Left hindlimb (tissue), 1 donor: ENCODE data around the gene MUC2.

Experiments
- DNase-seq: peaks from one replicate; pipeline ENCODE4 v3.0.0-alpha.2; 2018

Gene MUC2

DNA sequence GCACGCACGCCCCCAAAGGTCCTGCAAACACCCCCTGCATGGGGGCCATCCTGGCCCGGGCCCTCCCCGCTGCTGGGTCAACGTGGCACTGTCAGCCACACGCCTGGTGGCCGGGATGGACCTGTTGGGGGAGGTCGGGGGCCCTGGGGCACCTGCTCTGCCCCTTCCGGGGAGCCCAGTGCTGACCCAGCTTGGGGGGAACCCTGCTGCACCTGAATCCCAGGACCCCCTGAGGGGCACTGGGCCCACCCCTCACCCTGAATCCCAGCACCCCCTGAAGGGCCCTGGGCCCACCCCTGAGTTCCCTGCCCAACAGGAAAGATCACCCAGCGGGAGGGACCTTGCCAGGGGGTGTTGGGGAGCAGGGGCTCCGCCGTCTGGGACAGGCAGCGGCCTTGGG lies 37.7 kb upstream of the MUC2 start:
- DNase-seq = no peak

DNA sequence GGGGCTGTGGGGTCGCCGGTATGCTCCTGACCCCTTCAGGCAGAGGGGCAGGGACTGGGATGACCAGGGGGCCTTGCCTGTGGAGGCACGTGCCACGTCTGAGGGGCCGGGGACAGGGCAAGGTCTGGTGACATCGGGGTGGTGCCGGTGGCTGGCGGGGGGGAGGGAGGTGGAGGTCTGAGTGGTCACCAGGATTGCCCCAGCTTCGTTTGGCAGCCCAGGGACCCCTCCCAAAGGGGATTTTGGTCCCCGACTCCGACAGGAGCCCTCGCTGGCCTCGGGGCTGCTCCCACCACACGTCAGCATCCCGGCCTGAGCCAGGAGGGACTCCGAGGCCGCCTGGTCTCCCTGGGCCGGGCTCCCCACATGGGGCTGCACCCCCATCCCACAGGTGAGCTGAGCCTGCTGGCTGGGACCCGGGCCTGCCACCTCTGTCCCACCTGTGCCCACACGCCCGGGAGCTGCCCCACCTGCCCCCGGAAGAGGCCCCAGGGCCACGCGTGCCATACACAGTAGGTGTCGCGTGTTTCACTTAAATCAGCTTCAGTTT lies 37.1 kb upstream of the MUC2 start:
- no peak for DNase-seq

DNA sequence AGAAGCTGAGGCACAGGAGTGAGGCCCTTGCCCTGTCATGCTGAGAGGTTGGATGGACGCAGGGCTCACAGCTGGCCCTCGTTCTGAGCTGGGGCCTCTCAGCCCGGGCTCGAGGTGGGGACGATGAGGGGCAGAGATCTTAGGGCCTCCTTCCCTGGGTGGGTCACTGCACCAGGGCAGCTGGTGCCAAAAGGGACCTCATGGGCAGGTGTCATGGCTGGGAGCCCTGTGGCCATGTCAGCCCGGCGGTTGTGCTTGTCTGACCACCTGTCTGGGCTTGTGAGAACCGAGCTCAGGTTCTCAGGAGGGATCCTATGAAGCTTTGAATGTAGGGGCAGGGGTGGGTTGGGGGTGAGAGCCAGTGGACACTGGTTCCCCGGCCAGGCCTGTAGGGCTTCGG lies 36.3 kb upstream of the MUC2 start:
- no peak for DNase-seq

DNA sequence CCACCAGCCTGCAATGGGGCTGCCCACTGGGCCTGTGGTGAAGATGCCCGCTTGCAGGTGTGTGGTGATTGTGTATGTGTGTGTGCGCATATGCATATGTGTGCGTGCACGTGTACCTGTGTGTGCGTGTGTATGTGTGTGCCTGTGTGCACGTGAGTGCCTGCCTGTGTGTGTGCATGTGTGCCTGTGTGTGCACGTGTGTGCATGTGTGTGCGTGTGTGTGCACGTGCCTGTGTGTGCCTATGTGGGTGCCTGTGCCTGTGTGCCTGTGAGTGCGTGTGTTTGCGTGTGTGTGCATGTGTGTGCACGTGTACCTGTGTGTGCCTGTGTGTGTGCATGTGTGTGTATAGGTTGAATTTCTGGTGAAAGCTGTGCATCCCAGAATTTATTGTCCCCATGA lies 35.8 kb upstream of the MUC2 start:
- no peak for DNase-seq

DNA sequence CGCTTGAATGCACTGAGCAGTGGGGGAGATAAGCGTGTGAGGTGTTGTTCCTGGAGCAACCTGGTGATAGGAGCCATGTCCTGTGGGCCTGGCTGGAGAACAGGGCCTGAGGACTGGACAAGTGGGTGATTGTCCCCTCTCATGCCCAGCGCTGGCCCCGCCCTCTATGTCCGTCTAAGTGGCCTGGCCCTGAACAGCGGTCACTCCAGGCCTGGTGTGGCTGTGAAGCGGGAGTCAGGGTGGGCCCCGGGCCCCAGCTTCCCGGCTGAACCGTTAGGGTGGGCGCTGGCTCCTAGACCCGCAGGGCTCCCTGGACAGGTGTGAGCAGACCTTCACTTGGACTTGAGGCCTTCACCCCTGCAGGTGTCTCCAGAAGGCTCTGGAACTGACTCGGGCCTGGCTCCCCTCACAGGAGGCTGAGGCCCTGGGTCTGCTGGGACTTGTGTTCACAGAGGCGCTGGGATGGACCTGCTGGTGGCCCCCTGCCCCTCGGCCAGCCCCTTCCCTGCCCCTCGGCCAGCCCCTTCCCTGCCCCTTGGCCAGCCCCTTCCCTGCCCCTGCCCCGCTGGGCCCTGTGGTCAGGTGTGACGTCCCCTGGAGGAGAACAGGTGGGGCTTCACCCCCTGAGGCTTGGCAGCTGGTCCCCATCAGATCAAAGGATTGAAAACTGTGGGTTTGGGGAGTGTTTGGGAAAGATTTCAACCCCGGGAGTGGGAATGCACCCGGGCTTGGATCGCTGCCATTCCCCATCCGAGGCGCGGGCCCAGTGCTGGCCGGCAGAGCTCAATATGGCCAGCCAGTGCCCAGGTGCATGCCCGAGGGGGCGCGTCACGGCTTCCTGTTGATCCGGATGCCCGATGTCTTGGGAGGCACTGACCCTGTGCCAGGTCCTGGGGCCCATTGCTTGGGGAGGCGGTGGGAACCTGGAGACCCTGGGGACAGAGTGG lies 34.9 kb upstream of the MUC2 start:
- no peak for DNase-seq

DNA sequence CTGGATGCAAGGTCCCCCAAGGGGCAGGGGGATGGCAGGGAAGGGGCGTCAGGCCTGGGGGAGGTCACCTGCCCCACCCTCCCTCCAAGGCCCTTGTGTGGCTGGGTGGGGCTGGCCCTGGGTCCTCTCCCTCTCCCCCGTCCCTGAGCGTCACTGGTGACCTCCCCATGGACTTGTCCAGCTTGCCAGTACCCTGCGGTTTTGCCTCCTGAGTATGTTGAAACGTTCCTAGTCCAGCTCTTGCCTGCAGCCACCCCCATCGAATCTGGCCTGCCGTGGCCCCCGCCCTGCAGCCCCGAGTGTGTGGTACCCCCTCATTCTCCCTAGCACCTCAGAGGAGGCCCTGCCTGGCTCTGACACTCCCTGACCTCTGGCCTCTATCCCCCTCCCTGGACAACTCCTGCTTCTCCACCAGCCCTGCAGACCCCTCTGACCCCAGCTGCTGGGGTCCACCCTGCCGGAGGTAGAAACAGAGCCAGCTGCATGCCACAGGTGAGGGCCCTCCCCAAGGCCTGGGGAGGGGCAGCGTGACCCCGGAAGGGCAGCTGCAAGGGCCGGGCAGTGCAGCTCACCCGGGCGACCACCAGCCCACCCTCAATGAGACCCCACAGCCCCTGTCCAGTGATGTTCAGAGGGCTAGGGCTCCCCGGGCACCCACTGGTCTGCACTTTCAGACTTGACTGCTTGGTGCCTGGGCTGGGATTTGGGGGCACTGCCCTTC lies 34.1 kb upstream of the MUC2 start:
- peak; percentile 32 for DNase-seq

DNA sequence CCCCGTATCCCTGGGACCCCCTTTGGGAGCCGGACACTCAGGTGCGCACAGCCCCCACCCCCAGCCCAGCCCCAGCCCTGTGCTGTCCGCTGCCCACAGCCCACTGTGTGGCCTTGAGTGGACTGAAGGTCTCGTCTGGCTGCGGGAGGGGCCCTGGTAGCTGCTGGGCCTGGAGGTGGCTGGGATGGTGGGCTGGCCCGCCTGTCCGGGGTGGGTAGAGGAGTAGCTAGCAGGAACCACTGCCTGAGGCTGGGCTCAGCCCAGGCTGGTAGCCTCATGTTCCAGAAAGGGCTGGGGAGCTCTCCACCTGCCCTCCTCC lies 33.6 kb upstream of the MUC2 start:
- peak; percentile 30 for DNase-seq

DNA sequence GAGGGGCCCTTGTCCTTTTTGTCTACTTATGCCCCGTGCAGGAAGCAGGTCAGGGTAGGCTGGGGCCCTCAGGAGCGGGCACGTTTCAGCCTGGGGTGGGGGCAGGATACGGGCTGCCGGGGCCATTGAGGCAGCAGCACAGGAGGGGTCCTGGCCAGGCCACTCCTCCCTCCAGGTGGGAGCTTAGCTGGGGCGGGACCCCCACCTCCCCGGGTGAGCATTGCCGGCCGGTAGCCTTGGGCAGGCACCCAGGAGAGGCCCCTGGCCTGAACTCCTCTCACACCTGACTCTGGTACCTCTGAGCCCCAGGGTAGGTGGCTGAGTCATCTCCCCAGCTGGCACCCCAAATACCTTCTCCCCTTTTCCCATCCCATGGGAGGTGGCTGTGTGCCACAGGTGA lies 33.2 kb upstream of the MUC2 start:
- peak; percentile 26 for DNase-seq

DNA sequence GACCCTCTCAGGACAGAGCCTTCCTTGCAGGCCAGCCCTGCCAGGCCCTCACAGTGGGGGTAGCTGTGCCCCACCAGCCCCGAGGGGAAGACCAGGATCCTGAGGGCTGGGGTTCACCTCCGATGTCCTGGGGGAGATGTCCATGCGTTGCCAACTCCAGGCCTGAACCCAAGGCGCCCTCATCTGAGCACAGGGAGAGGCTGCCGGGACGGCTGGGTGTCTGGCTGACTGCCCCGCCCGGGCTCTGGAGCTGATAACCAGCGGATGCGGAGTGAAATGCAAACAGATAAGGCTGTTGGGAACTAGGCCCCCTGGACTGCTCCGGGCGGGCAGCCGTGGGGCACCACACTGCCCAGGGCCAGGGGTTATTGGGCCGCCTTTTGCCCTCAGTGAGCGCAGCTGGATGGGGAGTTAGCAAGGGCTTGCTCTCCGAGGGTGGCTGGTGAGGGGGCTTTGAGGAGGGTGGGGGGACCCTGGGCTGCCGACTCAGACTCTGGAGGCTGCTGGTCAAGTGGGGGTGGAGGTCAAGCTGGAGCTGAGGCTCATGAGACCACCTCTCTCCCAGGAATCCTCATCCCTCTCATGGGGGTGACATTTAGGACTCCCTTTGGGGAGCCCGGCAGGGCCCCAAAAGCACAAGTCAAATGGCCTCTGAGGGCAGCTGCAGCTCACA lies 32.6 kb upstream of the MUC2 start:
- DNase-seq = peak; percentile 30

DNA sequence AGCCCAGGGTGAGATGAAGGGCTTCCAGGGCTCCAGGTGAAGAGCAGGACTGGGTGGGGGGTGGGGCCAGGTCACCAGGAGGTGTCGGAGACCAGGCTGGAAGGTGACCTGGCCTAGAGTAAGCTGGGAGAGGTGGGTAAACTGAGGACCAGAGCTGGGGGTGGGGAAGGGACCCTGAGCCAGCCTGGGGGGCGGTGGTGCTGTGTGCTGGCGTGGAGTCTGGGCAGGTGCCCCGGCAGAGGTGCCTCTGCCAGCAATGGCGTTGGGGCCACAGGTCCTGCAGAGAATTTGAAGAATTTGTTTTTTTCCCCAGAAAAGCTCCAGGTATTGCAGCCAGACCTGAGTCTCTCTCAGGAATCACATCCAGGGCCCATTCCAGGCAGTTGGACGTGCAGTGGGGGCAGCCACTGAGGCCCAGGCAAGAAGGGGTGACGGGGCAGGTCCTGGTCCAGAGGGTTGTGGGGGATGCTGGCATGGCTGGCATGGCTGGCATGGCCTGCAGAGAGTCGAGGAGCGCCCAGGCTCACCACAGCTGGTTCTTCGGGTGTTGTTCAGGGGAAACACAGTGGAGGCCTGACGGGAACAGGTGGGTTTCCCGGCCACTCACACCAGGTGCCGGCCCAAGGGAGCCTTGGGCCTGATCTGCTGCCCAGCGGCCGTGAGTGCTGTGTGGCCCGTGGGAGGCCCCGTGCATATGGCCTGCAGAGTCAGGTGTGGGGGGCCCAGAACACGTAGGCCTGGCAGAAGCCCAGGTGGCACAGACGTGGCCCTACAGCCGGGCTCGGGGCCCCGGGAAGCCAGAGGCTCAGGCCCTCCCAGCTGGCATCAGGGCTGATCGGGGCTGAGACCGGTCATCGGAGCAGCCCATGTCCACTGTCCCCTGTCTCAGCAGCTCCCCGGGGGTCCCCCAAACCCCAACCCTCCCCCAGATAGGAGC lies 31.8 kb upstream of the MUC2 start:
- DNase-seq = no peak

DNA sequence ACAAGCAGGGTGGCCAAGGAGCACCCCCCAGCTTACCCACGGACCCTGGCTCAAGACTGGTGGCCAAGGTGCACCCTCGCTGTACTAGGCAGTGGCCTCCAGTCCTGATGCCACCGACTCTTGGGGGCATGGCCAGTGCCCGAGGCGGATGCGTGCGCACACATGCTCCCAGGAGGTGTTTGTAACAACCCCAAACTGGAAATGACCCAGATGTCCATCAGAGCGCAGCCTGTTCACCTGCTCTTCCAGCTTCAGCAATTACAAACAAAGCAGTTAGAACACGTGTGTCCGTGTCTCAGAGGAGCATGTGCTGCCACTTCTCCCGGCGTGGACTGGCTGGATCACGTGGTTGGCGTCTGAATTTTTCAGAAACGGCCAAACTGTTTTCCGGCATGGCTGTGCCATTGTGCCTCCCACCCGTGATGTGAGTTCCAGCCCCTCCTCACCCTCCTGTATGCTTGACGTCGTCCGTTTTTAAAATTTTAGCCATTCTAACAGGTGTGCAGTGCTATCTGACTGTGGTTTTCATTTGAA lies 31.0 kb upstream of the MUC2 start:
- DNase-seq = no peak

DNA sequence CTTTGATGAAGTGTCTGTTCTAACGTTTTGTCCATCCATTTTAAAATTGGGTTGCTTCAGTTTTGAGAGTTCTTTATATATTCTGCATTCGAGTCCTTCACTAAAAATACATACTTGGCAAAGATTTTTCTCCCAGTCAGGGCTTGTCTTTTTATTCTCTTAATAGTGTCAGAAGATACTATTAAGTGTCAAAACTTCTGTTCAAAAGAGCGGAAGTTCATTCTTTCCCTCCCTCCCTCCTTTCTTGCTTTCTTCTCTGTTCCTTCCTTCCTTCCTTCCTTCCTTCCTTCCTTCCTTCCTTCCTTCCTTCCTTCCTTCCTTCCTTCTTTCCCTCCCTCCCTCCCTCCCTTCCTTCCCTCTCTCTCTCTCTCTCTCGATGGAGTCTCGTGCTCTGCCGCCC lies 30.5 kb upstream of the MUC2 start:
- no peak for DNase-seq

DNA sequence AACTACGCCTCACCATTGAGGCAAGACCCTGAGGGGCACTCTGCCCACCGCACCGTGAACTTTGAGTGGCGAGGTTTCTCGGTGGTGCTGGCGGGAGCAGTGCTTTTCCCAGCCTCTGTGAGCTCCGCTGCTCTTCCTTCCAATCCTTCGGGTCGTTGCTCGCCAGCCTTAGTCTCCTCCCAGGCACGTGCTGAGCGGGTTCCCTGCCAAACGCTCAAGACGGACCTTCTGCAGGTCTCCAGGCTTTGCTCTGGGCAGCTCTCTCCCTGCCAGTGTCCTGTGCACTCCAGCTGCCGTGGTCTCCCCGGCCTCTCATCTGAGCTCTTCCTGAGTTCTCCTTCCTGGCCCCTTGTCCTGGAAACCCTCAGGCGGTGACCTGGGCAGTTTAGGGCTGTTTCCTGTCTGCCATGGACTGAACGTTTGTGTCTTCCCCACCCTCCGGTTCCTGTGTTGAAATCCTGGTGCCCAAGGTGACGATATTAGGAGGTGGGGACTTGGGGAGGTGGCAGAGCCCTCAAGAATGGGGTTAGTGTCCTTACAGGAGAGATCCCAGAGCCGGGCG lies 27.0 kb upstream of the MUC2 start:
- DNase-seq = no peak

DNA sequence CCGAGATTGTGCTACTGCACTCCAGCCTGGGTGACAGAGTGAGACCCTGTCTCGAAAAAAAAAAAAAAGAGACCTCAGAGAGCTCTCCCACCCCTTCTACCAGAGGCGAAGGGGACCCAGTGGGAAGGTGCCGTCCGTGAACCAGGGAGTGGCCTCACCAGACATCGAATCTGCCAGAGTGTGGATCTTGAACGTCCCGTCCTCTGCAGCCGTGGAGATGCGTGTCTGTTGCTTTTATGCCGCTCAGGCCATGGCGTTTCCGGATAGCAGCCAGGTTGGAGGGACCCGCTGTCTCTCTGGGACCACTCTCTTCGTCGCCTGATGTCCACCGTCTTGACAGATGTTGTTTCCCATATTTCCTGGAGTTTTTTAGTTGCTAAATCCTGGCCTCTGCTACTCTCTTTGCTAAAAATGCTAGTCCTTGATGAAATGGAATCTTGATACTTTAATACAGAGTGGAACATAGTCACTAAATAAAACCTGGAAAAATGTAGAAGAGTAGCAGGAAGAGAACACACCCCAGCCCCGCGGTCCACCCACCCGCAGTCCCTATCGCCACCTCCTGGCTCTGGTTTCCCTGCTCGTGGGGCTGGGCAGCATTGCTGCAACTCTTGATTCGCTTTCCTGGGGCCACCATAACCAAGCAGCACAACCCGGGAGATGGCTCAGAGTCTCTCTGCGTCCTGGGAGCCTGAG lies 26.2 kb upstream of the MUC2 start:
- DNase-seq = no peak

DNA sequence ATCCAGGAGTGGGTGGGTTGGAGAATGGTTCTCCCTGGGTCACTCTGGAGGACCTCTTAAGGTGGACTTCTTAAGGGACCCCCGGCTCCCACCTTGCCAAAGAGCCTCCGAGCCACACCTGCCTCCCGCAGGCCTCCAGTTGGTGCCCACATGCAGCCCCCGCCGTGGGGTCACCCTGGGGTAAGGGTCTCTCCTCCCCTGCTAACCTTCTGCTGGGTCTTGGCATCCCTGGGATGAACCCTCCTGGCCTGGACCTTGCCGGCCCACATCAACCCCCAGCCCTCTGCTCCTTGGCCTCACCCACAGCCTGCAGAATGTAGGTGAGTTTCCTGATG lies 25.6 kb upstream of the MUC2 start:
- peak; percentile 26 for DNase-seq

DNA sequence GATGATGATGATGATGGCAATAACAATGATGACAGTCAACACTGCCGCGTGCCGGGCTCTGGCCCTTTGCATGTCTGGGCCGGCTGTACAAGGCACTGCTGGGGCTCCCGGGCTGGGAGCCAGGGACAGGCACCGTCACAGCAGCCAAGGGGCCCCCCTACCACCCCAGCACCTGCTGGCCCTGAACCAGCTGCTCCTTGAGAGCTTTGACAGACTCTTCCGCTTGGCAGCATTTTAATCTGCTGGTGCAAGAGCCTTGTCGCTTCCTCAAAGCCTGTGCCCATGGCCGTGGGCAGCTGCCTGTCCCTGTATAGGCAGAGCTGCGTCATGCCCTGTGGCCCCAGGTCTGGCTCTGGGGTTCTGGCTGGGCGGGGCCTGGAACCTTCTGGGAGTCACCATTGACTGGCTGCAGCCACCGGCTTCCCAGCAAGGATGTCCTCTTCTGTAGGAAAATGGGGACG lies 25.2 kb upstream of the MUC2 start:
- peak; percentile 26 for DNase-seq

DNA sequence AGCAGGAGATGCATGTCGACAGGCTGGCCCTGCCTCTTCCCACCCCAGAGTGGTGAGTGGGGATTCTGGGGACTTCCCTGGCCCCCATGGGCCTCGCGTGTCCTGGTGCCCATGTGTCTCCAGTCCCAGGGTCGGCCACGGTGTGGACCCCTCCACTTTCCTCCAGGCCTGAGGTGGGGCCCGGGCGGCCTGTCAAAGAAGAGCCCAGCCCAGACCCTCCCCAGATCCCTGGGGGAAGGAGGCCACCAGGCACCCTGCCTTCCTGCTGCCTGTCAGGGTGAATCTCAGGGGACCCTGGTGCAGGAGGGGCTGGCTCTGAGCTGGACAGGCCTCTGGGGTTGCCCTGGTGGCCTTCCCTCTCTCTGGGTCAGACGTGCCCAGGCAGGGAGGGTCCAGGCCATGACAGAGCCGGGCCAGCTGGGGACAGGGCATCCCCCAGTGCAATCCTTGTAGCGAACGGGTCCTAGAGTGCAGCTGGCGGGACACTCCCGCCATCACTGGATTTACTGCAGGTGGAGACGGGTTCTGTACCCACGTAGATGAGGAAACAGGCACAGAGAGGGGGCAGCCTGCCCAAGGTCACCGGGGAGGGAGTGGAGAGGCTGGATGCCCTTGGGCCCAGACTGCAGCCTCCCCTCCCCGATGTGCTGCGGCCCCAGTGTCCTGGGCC lies 24.6 kb upstream of the MUC2 start:
- DNase-seq = peak; percentile 29

DNA sequence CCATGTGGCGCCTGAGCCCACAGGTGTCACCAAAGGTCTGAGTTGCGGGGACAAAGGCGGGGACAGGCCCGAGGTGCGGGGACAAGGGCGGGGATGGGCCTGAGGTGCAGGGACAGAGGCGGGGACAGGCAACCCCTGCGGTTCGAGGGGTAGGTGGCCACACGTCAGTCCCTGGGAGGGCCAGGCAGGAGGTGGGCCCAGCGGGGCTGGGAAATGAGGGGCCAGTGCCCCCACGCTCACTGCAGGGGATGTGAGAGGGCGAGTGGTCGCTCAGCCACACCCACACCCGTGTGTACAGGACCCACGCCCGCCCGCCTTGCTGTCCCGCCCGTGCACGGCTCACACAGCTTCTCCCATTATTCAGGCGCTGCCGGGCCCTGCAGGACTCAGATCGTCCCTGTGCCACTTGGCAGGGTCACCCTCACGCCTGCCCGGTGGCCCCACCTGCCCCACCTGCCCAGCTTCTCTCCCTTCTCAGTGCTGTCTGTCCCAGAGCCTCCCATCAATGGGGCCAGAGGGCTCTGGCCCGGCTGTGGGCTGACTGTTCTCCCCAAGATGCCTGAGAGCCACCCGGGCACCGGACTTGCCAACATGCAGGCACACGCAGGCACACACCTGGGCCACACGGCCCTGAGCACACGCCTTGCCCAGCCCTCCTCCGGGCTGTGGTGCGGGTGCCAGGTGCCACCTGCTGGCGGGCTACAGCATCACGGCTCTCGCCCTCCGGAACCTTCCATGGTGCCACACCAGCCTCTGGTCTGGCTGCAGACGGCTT lies 23.9 kb upstream of the MUC2 start:
- peak; percentile 68 for DNase-seq

DNA sequence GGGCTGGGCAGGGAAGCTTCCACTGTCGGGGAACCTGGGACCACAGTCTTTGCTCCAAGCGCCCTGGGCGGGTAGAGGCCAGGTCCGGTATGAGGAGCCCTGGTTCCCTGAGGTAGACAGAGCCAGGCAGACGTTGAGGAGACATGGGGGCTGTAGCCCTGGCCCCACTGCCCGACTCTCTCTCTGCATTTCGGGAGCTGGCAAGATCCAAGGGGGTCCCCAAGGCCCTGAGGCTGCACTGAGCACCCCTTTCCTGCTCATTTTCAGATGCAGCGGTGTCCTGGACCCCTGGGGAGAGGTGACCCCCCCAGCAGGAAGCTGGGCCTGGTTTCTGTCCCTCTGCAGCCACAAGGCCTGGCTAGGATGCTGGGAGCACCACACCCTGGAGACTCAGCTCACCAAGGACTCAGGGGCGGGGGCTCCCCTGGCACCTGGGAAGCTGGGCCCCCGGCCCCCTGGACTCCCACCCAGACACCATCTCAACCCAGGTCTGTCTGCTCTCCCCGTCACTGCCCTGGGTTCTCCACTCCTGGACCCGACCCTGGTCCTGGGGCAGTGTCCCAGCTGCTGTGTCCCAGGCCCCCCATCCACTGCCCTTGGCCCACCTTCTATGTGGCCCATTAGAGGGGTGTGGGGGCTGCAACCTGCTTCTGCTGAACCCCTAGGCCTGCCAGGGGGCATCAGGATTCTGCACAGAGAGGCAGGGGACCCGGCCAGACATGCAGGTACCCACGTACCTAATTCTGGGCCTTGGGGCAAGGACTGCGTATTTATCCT lies 23.1 kb upstream of the MUC2 start:
- no peak for DNase-seq
